AG04449 (cell line): Measurements from ENCODE around the gene ASB12.
"Not testable (repeated sequence)": the region's sequence is repeated elsewhere in the genome, so short reads cannot be mapped to it uniquely, and the experiment has no call there.

Source experiments
- CTCF ChIA-PET: fragments of 350-600 bp; formaldehyde crosslinking; extraction: SDS; loops from one replicate; lab custom pipeline; 2021; ENCODE audit warnings: antibody characterized with exemption; lab: Yijun Ruan, JAX
- POLR2A ChIA-PET: fragments of 400-600, 350-600 bp; formaldehyde crosslinking; extraction: SDS; loops from one replicate; lab custom pipeline; 2020; ENCODE audit warnings: antibody characterized with exemption, inconsistent platforms; lab: Yijun Ruan, JAX
- DNase-seq: peaks from one replicate; pipeline ENCODE4 v3.0.0-alpha.2; 2010; ENCODE audit warnings: low read depth, low spot score
- H3K4me3 ChIP-seq: 2 replicates; pipeline ENCODE4 v1.5.1; 2011; ENCODE audit warnings: low read depth, mild to moderate bottlenecking, control low read depth, low read length
- TF ChIP-seq, protein P1 (sequence below): IDR thresholded peaks from one replicate; pipeline ENCODE4 v1.5.1; 2011; ENCODE audit warnings: mild to moderate bottlenecking, moderate library complexity, low read length, control low read depth, inconsistent platforms; ENCODE audit not compliant: insufficient read depth; ENCODE audit errors: missing control alignments

Gene ASB12, protein sequence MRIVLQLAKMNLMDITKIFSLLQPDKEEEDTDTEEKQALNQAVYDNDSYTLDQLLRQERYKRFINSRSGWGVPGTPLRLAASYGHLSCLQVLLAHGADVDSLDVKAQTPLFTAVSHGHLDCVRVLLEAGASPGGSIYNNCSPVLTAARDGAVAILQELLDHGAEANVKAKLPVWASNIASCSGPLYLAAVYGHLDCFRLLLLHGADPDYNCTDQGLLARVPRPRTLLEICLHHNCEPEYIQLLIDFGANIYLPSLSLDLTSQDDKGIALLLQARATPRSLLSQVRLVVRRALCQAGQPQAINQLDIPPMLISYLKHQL

DNA sequence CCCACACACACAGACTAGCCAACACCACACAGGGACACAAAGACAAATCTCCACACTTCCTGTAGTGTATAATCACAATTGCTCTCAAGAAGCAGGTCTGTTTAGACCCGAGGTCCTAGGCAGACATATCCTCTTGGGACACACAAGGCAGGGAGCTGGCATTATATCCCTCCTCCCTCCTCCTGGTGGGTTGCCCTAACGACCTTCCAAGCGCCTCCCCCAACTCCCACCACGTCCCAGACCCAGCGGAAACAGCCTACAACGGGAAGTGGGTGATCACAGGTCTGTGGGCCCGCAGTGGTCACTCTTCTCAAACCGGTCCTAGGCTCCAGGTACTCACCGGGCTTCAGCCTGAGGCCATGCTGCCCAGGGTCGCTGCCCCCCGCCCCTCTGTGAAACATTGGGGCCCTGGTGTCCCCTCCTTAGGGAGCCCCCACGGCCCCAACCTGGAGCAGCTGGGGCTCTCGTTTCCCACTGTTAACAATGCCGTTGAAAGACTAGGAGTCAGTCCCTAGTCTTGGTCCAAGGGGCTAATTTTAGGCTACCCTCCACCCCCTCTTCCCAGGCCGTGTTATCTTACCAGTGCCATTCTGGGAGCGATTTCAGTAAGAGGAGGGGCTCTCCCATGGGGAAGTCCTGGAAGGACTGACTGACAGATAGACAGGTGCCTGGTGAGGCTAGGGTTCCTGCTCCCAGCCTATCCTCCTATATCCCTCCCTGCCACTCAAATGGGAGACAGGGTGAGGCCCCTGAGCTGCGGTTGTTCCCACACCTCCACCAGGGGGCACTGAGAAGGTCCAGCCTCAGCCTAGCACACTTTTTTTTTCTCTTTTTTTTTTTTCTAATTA, at the start of gene ASB12:
Gene ASB12, minus strand, starts transcription at position 485 of the 848 bp plus-strand sequence. CDS start 4,957 bp downstream, outside the sequence.
- no peak within 1 kb of the TSS for H3K4me3 ChIP-seq
- TF ChIP-seq, protein P1, sequence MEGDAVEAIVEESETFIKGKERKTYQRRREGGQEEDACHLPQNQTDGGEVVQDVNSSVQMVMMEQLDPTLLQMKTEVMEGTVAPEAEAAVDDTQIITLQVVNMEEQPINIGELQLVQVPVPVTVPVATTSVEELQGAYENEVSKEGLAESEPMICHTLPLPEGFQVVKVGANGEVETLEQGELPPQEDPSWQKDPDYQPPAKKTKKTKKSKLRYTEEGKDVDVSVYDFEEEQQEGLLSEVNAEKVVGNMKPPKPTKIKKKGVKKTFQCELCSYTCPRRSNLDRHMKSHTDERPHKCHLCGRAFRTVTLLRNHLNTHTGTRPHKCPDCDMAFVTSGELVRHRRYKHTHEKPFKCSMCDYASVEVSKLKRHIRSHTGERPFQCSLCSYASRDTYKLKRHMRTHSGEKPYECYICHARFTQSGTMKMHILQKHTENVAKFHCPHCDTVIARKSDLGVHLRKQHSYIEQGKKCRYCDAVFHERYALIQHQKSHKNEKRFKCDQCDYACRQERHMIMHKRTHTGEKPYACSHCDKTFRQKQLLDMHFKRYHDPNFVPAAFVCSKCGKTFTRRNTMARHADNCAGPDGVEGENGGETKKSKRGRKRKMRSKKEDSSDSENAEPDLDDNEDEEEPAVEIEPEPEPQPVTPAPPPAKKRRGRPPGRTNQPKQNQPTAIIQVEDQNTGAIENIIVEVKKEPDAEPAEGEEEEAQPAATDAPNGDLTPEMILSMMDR = no peak
- ChIA-PET CTCF (no interaction called here), POLR2A (no interaction called here)
- DNase-seq = no peak

DNA sequence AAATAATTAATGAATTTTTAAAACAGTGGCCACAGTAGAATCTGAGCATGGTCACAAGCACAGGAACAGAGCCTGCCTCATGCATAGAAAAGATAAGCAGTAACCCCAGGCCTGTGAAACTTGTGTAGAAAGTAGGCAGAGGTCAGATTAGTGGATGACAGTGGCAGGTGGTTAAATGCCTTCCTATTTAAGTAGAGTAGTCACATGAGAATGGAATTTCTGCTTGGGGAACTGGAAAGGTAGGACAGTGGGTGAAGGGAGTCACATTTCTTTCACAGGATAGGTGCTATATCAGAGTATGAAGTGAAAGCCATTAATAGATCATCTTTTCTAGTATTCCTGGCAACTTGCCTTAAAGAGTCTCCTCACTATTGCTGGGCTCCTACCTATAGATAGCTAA, 34.9 kb upstream of the ASB12 start:
- TF ChIP-seq, protein P1 = no peak
- DNase-seq = no peak
- no peak overlapping the region for H3K4me3 ChIP-seq
- CTCF ChIA-PET = no interaction called here
- POLR2A ChIA-PET = no interaction called here

DNA sequence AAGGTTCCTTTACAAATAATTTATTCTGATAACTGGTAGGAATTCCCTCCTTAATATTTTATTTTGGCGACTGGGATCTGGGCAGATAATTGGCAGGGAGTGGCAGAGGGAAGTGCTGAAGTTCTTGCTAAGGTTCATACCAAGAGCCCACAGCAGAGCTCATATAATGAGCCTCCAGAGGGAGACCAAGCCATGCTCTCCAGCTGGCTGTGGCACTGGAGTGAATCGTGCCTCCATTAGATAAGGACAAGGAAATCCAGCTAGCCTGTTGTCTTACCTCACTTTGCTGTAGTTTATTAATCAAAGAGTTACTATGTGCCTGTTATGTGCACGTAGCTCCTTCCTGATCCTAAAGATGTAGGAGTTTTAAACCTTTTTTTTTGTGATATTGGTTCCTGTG, 1.3 kb downstream of the ASB12 start:
- ChIA-PET CTCF (no interaction called here), POLR2A (no interaction called here)
- DNase-seq = no peak
- H3K4me3 ChIP-seq = no peak overlapping the region
- TF ChIP-seq, protein P1 = no peak

- no peak for DNase-seq
- CTCF ChIA-PET = no interaction called here
- POLR2A ChIA-PET = no interaction called here
- TF ChIP-seq, protein P1 = no peak
- no peak overlapping the region for H3K4me3 ChIP-seq
Measured at GRCh38 chrX:64218023-64218422, 12.4 kb downstream of the ASB12 start.

GRCh38 chrX:64213989-64214388, 16.4 kb downstream of the ASB12 start:
- H3K4me3 ChIP-seq, DNase-seq, POLR2A ChIA-PET, CTCF ChIA-PET: not testable (repeated sequence)

DNA sequence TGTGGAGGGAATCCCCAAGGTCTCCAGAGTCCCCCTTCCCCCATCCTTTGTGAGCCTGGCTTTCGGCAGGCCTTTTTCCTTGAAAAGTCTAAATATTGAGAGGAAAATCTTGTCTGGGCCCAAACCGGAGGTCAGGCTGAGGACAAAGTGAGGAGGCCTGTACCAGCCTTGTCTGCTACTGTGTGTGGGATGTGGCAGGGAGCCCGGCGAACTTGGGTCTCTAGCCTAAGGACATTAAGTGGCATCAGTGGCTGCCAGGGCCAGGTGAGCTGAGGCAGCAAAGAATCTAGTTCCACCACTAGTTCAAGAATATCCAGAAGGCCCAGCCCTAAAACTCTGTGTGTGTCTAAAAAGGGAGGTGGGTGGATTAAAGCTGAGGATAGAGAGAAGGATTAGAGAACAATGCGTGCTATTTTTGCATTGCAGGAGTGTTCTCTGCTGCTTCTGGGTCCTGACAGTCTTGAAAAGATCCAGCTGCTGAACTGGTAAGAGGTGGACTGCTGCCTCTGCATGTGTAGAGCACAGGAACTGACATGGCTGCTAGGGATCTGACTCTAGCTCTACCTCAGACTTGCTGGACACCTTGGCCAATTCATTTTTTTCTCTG, 23.7 kb downstream of the ASB12 start:
- TF ChIP-seq, protein P1 = no peak
- ChIA-PET CTCF (no interaction called here), POLR2A (no interaction called here)
- H3K4me3 ChIP-seq = peak overlapping the region; percentile 65
- no peak for DNase-seq
